Amniotic stem cell (primary cell): ENCODE results near the gene C1orf167.
"Not testable (repeated sequence)": the region's sequence is repeated elsewhere in the genome, so short reads cannot be mapped to it uniquely, and the experiment has no call there.

ENCODE experiments used
- DNase-seq: peaks from one replicate; lab custom pipeline; 2025; lab: John Stamatoyannopoulos, UW

Gene C1orf167

DNA sequence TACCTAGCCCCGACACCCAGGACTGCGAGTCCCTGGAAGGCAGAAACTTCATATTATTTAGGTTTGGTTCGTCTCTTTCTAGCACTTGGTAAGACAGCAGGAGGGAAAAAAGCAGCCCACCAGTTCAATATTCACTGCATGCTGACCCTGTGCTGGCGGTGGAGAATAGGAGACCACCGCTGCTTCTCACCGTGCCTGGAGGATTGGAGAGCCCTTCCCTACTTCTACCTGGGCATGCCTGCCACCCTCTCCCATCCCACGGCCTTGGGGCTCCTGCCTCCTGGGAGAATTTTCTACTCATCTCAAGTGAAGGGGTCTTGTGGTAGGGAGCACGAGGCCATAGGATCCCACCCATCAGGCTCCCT, 38.4 kb downstream of the C1orf167 start:
- DNase-seq = no peak

DNA sequence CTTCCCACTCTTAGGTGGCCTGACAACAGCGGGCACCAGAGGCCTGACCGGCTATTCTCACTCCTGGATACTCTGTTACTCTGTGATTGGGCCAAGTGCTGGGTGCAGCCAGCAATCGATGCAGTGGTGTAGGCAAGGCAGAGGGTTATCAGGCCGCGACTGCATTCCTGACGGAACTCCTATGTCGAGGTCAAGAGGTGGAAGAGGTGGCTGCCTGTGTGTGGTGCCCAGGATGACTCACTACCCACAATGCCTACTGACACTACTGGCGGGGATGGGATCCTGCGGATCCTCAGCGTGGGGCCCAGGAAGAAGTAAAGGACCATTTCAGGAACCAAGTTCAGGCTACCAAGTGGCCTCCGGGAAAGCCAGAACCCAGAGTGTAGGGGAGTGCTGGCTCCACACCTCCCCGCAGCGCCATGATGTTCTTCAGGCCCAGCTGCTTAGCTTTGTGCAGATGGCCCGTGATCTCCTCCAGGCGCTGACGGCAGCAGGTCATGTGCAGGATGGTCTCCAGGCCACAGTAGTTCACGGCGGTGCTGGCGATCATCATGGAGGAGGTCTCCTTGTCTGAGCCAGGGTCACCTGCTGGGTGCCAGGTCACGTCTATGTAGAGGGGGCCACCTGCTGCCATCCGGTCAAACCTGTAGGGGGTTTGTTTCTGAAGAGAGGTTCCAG, 38.9 kb downstream of the C1orf167 start:
- no peak for DNase-seq

- no peak for DNase-seq
Observed at GRCh38 chr1:11802616-11802972, 40.6 kb downstream of the C1orf167 start.

- peak; percentile 89 for DNase-seq
Observed at GRCh38 chr1:11802973-11803885, 41.2 kb downstream of the C1orf167 start.

- not testable (repeated sequence) for DNase-seq
Observed at GRCh38 chr1:11803924-11804665, 42.1 kb downstream of the C1orf167 start.

DNA sequence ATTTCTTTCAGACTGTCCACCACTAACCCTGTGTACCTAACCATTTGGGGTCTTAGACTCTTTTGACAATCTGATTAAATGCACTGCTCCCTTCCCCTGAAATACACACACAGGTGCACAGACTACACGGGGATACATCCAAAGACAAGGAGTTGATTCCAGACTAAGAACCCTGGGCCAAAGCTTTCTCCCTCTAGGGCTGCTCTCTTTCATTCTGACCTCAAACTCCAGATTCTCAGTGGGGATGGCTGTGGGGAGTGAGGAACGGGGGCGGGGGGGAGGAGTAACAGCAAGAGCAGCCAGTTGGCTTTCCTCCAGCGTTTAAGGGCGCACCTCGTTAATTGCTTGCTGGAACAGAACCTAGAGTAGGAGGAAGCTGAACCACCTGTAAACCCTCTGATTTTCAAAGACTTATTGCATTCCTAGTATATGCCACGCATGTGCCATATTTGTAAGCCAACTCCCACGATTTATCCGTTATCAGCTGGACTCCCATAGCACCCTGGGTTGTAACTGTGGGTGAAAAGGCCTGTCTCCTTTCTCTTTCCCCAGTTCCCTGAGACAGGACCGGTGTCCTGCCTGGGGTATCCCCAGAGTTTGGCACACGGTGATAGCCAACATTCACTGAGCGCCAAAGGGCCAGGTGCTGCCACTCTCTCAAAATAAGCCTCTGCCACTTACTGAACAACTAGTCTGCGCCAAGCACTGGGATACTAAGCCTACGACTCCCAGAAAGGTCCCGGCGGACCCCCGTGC, 42.9 kb downstream of the C1orf167 start:
- no peak for DNase-seq

DNA sequence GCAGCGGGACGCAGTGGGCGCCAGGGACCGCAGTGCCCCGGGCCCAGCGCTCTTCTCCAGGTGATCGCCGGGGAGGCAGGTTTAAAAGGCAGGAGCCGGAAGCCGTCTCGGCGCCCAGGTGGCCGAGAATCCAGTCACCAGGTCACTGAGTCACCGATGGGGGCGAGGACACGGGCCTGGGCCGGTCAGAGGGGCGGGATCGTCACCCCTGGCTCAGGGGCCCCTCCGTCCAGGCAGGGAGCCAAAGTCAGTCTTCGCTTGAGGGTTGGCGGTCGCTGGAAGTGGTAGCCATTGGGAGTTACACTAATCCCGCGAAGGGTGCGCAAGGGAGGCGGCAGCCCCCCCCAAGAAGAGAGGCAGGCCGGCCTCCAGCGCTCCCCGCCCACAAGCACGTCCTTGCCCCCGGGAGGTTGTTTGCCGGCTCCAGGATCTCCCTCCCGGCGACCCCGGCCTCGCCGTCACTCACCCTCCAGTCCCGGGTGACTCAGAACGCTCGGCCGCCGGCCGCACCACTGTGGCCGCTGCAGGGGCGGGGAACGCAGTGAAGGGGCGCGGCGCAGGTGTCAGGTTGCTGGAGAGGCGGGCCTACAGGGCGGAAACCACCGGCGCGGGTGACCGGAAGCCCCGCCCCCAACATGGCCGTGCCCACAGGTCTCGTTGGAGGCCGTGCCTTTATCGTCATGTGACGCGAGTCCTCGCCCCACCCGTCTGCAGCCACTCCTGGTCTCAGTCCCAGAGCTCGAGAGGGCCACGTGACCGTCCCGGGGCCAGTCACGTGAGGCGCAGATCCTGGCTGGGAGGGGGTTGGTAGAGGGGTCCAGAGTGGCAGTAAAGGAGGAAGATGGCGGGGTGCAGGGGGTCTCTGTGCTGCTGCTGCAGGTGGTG, 43.7 kb downstream of the C1orf167 start, which contains the start of the genes CLCN6 and MTHFR:
CLCN6 (plus strand) TSS at position 770 of the 885 bp plus-strand sequence; CDS start at position 842, 72 bp downstream.
MTHFR (minus strand) TSS at position 543 of the 885 bp plus-strand sequence. CDS start 2,848 bp downstream, outside the sequence.
- DNase-seq = peak; percentile 99

GRCh38 chr1:11806307-11806936, 44.4 kb downstream of the C1orf167 start:
- no peak for DNase-seq

DNA sequence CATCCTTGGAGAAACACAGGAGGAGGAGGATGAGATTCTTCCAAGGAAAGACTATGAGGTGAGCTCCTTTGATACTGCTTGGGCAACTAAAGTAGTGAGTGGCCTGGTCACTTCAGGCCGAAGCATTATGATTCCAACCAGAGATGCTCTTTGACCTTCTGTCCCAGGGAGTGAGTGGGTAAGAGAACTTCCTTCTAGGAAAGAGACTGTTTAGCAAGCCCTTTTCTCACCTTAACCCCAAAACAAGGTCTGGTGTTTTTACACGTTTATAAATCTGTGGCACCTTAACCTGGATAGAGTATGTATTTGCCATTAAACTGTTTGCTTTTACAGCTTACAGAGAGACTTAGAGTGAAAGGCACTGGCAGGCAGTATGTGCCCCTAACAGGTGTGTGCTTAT, 45.1 kb downstream of the C1orf167 start:
- no peak for DNase-seq

DNA sequence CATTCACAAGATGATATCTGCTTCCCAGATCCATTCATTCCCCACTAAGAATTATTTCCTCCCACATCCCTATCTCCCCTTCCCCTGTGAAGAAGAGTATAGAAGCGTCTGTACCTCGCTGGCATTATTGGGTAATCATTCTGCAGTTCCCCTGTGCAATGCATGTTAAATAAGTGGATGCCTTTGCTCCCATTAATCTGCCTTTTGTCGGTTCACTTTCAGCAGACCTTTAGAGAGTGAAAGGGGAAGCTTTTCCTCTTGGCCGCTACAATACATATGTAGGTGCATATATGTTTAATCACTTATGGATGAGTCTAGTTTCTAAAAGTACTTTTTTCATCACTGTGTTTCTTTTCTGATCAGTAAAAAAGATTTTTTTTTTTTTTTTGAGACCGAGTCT, 51.0 kb downstream of the C1orf167 start:
- DNase-seq = no peak

- no peak for DNase-seq
Observed at GRCh38 chr1:11817192-11817591, 55.2 kb downstream of the C1orf167 start.

DNA sequence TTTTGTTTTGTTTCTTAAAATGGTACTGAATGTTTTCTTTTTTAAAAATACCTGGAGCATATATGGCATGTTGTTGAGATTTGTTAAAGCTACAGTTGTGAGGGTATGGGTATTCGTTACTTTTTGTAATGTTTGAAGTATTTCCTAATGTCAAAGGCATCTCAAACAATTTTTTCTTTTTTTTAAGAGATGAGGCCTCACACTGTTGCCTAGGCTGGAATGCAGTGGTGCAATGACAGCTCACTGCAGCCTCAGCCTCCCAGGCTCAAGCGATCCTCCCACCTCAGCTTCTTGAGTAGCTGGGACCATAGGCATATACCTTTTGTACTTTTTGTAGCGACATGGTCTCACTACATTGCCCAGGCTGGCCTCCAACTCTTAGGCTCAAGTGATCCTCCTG, 60.1 kb downstream of the C1orf167 start:
- DNase-seq = no peak

DNA sequence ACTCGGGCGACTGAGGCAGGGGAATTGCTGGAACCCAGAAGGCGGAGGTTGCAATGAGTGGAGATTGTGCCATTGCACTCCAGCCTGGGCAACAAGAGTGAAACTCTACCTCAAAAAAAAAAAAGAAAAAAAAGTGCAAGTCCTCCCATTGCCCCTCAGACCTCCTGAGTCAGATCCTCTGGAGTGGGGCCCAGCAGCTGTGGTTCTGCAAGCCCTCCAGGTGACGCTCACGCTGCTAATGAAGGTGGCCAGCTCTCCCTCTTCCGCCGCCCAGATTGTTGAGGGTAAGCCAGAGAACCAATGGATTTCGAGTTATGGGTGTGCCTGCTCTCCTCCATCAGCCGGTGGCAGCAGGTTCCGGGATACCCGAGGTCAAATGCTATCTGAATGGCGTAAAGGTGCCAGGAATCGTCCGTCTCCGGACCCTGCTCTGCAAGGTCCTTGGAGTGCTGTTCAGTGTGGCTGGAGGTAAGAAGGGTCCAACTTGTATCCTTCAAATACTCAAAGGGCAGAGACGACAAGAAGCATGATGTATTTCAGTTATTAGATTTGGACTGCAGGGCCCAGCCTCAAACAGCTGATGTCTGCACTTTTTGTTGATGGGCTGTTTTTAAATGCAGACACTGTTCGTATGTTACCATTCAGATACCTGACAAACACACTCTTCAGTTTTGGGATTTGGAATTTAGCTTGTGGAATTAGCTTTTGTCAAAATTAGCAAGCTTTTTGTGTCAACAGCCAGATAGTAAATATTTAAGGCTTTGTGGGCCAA, 61.6 kb downstream of the C1orf167 start:
- DNase-seq = no peak

GRCh38 chr1:11825131-11825530, 63.1 kb downstream of the C1orf167 start:
- no peak for DNase-seq

DNA sequence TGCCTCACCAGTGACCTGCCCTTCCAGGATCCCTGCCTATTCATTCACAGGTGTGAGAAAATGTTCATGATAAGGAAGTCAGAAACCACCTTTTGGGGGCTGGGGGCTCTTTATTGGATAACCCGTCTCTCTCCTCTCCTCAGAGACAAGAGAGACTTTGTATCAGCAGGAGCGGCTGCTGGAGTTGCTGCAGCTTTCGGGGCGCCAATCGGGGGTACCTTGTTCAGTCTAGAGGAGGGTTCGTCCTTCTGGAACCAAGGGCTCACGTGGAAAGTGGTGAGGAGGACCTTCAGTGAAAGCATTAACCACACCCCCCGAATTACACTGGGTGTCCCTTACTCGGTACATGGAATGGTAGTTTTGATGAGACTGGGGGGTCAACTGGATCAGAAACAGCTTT, 65.0 kb downstream of the C1orf167 start:
- no peak for DNase-seq

DNA sequence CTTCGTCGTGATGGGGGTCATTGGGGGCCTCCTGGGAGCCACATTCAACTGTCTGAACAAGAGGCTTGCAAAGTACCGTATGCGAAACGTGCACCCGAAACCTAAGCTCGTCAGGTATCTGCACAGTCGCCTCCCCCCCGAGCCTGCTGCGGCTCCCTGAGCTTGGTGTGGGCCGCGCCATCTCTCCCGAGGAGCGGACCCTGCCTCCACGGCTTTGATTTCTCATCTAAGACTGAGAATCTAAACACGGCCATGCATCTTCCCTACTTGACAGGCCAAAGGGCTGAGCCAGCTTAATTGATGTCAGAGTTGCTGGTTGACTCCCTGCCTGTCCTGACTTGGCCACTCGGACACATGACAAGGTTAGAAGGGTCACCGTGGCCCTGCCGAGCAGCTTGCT, 66.5 kb downstream of the C1orf167 start:
- DNase-seq = no peak

DNA sequence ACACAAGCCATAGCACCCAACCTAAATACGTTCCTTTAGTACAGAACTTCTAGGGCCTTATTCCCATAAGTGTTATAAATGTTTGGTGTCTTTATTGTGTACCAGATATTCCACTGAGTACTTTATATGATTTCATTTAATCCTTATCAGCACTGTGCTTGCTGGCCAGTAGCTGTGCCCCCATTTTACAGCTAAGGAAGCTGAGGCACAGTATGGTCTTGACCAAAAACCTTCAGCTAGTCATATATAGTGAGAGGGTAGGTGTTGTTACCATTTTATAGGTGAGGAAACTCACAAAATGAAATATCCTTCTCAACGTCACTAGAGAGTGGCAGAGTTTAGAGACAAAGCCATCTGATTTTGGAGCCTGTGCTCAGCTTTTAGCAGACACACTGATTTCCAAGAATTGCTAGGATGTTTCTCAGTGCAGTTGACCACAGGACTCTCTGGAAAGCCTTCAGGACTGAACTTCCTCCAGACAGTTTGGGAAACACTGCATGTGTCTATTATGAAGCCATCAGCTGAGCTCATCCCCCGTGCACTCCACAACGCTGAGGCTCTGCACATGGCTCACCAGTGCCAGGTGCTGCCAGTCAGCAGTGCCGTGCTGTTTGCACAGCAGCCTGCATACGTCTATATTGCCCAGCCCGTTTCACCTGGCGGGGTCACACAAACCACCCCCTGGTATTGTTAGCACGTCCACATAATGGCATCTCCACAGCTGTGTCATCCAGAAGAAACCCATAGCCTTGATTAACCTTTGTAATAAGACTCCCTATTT, 70.1 kb downstream of the C1orf167 start:
- DNase-seq = no peak

- DNase-seq = no peak
Observed at GRCh38 chr1:11833497-11833896, 71.5 kb downstream of the C1orf167 start.

- DNase-seq = no peak
Observed at GRCh38 chr1:11833900-11834299, 71.9 kb downstream of the C1orf167 start.
